GM18499 (cell line): Measurements from ENCODE around the gene NLRC5.
"Not testable (repeated sequence)": the region's sequence is repeated elsewhere in the genome, so short reads cannot be mapped to it uniquely, and the experiment has no call there.

Source experiments
- ATAC-seq: cut with Tn5 transposase; IDR thresholded peaks from one replicate; pipeline ENCODE4 v1.9.1; 2021; ENCODE audit warnings: moderate number of reproducible peaks; ENCODE audit not compliant: insufficient read depth, unreplicated experiment

Gene NLRC5

GRCh38 chr16:57069053-57069452 lies 79.7 kb downstream of the NLRC5 start:
- ATAC-seq, result no peak

DNA sequence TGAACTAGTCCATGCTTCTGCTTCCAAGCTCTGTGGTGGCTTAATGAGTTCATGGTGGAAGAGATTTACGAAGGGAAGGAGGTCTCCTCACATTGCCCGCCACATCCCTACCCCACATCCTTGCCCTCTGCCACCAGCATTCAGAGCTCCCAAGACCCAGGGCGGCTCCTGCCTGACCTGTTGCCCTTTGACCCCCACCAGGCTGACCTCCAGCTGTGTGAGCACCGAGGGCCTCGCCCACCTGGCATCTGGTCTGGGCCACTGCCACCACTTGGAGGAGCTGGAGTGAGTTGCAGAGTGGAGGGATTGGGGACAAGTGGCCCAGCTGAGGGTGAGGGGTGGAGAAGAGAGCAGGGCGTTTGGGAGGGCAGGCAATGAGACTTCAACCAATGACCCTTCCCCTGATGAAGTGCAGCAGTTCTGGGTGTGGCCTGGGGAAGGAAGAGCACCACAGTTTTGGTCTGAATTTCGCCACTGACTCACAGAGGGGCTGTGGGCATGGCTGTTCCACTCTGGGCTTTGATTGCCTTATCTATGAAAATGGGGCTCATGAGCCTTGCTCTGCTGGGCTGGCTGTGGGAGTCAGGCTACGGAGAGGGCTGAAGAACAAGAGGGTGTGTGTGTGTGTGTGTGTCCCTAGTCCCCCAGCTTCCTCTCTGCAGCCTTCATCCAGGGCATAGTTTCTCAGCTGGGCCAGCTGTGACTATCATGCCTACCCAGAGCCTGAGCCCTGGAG lies 80.4 kb downstream of the NLRC5 start:
- no peak for ATAC-seq

GRCh38 chr16:57070424-57070823 lies 81.1 kb downstream of the NLRC5 start:
- ATAC-seq, result no peak

GRCh38 chr16:57071081-57071732 lies 81.8 kb downstream of the NLRC5 start:
- ATAC-seq, result not testable (repeated sequence)

- ATAC-seq, result no peak
Measured at GRCh38 chr16:57071831-57072582, 82.7 kb downstream of the NLRC5 start.

- ATAC-seq, result no peak
Measured at GRCh38 chr16:57072616-57073275, 83.4 kb downstream of the NLRC5 start.

- no peak for ATAC-seq
Measured at GRCh38 chr16:57077714-57078113, 88.4 kb downstream of the NLRC5 start.

DNA sequence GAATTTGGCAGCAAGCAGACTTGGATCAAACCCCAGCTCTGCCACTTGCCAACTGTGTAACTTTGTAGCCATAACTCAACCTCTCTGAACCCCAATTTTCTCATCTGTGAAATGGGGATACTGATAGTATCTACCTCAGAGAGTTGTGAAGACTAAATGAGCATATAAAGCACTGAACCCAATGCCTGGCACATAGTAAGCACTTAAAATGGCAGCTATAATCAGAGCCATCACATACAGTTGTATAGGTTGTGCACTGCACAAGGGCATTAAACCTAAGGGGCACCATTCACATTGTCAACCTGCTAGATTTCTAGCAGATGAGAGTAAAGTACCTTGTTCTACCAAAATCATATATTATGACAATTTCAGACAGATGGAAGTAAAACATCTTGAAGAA lies 92.4 kb downstream of the NLRC5 start:
- no peak for ATAC-seq

GRCh38 chr16:57082664-57083063 lies 93.3 kb downstream of the NLRC5 start:
- ATAC-seq, result no peak

DNA sequence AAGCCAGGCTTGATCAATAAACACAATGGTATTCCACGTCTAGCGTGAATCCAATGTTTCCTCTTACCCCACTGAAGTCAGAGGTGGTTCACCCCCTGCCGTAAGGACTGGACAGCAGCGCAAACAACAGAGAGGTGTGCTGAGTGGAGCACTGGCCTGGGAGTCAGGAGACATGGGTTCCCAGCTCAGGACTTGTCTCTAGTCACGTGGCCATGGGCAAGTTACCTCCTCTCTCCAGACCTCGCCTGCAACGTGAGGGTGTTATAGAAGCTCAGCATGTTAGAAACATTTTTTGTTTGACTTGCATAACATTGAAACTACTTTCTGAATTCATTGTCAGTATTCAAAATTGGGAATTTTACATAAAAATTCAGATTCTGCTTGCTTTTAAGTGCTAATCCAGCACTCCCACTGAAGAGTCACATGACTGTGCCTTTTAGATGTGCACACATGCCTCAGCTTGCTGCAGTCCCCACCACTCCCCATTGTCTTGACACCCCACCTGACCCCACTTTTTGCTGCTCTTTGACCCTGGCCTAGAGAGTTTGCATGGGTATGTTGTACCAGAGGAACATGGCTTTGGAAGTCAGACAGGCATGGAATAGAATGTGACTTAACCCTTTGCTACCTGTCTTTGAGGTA lies 94.2 kb downstream of the NLRC5 start:
- ATAC-seq, result no peak

- ATAC-seq, result no peak
Measured at GRCh38 chr16:57084257-57084770, 95.0 kb downstream of the NLRC5 start.

DNA sequence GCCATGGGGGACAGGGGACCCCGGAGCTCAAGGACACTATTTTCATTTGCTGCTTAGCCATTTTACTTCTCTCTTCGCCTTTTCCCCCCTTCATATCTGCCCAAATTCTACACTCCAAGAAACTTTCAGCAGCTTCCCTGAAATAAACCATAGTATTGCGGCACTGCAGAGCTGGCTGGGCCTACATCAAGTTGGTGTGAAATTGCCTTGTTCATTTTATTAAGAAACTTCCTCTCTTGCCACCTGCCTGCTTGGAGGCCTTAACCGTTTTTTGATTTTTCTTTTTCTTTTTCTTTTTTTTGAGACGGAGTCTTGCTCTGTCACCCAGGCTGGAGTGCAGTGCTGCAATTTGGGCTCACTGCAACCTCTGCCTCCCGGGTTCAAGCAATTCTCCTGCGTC lies 95.6 kb downstream of the NLRC5 start:
- ATAC-seq, result no peak

GRCh38 chr16:57087003-57087402 lies 97.6 kb downstream of the NLRC5 start:
- no peak for ATAC-seq

DNA sequence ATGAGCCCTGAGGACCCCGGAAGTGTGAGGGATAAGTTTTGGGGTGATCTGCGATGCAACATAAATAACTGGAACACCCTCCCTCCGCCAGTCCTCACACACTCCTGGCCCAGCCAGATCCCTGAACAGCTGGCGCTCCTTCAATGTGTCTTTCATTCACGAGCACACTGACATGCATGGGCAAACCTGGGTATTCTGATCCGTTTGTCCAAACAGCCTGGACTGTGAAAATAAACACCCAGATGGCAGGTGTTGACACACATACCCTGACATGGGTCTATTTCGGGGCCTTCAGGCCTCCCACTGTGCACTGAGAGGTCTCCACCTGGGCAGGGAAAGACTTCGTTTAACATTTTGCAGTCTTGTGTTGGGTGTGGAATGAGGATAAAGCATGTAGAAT lies 100.0 kb downstream of the NLRC5 start:
- ATAC-seq, result no peak

DNA sequence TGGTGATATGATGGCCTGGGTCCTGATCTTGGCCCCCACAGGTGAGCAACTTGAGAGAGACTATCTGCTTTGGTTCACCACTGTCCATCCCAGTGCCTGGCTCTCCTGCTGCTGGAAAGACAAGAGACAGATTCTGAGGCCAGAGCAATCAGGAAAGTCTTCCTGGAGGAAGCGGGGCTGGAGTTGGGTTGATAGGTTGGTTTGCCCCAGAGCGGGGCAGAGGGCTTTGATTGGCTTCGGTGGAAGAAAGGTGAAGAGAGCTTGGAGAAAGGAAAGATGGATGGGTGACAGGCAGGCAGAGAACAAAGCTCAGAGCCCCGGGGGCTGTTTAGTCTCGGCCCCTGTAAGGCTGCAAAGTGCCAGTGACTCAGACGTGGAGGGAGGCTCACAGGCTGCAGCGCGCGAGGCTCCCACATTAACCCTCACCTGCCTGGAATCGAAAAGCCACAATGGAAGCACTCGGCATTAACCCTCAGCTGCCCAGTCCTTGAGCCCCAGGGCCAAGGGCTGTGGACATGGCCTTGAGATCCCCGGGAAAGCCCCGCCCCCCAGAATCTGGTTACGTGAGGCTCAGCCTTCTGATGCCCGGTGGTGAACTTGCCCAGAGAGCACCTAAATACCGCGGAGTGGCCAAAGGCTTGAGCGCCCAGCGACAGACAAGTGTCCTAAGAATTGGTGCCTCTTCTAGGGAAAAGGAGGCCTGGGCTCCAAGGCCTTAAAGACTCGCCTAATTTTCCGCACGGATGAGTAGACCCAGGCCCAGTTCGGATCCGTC lies 102.0 kb downstream of the NLRC5 start:
- ATAC-seq, result no peak

- no peak for ATAC-seq
Measured at GRCh38 chr16:57091975-57092785, 102.8 kb downstream of the NLRC5 start, which contains the start of gene CPNE2. Gene CPNE2, plus strand, starts transcription at chr16:57092583. Its CDS starts 18,160 bp downstream, at chr16:57110743.

- no peak for ATAC-seq
Measured at GRCh38 chr16:57092786-57093411, 103.5 kb downstream of the NLRC5 start.
